ENCODE data around the gene RSU1. TPM values are rescaled to one million over a fixed set of nuclear protein-coding genes. Genes with fewer than 3 reads are reported as not detected.

The RSU1 gene
- total and polyA plus RNA-seq, 10 donors: 20.5 to 81.7 (median 63.4) TPM

- TF ChIP-seq POLR2AphosphoS5 (IDR thresholded peaks at IDR 0.05) (no peak), POLR2A (IDR thresholded peaks at IDR 0.05) (no peak)
- TF ChIP-seq, protein P1, sequence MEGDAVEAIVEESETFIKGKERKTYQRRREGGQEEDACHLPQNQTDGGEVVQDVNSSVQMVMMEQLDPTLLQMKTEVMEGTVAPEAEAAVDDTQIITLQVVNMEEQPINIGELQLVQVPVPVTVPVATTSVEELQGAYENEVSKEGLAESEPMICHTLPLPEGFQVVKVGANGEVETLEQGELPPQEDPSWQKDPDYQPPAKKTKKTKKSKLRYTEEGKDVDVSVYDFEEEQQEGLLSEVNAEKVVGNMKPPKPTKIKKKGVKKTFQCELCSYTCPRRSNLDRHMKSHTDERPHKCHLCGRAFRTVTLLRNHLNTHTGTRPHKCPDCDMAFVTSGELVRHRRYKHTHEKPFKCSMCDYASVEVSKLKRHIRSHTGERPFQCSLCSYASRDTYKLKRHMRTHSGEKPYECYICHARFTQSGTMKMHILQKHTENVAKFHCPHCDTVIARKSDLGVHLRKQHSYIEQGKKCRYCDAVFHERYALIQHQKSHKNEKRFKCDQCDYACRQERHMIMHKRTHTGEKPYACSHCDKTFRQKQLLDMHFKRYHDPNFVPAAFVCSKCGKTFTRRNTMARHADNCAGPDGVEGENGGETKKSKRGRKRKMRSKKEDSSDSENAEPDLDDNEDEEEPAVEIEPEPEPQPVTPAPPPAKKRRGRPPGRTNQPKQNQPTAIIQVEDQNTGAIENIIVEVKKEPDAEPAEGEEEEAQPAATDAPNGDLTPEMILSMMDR (IDR thresholded peaks at IDR 0.05 in 8 of 11, conservative IDR thresholded peaks at IDR 0.05 in 3 of 11): no peak
- peaks cover 0 to 7% (median 0%) of the 10 kb centered on the region in 6 donors for H3K36me3 ChIP-seq
- WGBS, 5 donors: 63 to 87% (median 72%) methylated on average over 5 of the region's 5 CpGs
- H3K4me1 ChIP-seq: peaks cover 9 to 29% (median 25%) of the 10 kb centered on the region in 6 donors
- intact Hi-C loops (cut with DNase I; ENCODE audit: low total_unique reads): no loop called here
- no peaks in the 10 kb centered on the region for H3K27me3 ChIP-seq (replicated peaks in 1 of 7)
- H3K9me3 ChIP-seq: peaks cover 2 to 23% (median 19%) of the 10 kb centered on the region in 8 donors
- H3K4me3 ChIP-seq: no peak overlapping the region
- DNase-seq: no peak
- H3K27ac ChIP-seq: no peak overlapping the region
These were observed 3.2 kb upstream of the RSU1 start for GRCh38 chr10:16820421-16820820.

DNA sequence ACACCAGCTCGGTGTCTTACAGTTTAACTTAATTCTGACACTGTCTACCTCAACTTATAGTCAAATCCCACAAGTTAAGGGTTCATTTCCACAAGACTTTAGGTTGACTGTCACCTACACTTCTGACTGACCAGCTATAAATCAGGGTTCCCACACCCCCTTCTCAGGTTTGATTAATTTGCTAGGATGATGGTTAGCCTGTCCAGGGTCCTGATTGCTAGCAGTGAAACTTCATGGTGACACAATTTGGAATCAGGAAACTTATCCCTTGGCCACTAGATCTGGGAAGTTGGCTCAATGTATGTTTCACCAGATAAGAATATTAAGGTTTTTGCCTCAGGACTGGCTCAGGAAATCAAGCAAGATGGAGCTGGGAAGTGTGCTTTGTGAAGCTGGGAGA lies 2.8 kb upstream of the RSU1 start:
- peaks cover 0 to 7% (median 0%) of the 10 kb centered on the region in 6 donors for H3K36me3 ChIP-seq
- DNase-seq: no peak
- H3K9me3 ChIP-seq: peaks cover 2 to 23% (median 19%) of the 10 kb centered on the region in 8 donors
- intact Hi-C loops (cut with DNase I; ENCODE audit: low total_unique reads): no loop called here
- no peaks in the 10 kb centered on the region for H3K27me3 ChIP-seq (replicated peaks in 1 of 7)
- WGBS, 5 donors: 86 to 97% (median 89%) methylated on average over 1 of the region's 1 CpG
- TF ChIP-seq, protein P1 (IDR thresholded peaks at IDR 0.05 in 8 of 11, conservative IDR thresholded peaks at IDR 0.05 in 3 of 11): no peak
- TF ChIP-seq POLR2AphosphoS5 (IDR thresholded peaks at IDR 0.05) (no peak), POLR2A (IDR thresholded peaks at IDR 0.05) (no peak)
- no peak overlapping the region for H3K27ac ChIP-seq
- peaks cover 9 to 33% (median 29%) of the 10 kb centered on the region in 6 donors for H3K4me1 ChIP-seq
- no peak overlapping the region for H3K4me3 ChIP-seq

- intact Hi-C loops (cut with DNase I; ENCODE audit: low total_unique reads): loop anchor here (10.0 kb wide), 1 partner anchor 385 kb away; the partner anchor contains the start of gene PTER
- H3K27me3 ChIP-seq (replicated peaks in 1 of 7): no peaks in the 10 kb centered on the region
- peaks cover 9 to 39% (median 34%) of the 10 kb centered on the region in 6 donors for H3K4me1 ChIP-seq
- no peak for TF ChIP-seq POLR2A (IDR thresholded peaks at IDR 0.05)
- TF ChIP-seq, protein P1 (IDR thresholded peaks at IDR 0.05 in 8 of 11, conservative IDR thresholded peaks at IDR 0.05 in 3 of 11): no peak
- TF ChIP-seq POLR2AphosphoS5 (IDR thresholded peaks at IDR 0.05): no peak
- DNase-seq: no peak
- peaks cover 0 to 7% (median 0%) of the 10 kb centered on the region in 6 donors for H3K36me3 ChIP-seq
- WGBS, 5 donors: 71 to 94% (median 90%) methylated on average over 3 of the region's 3 CpGs
- H3K9me3 ChIP-seq: peaks cover 2 to 23% (median 19%) of the 10 kb centered on the region in 8 donors
- H3K27ac ChIP-seq: no peak overlapping the region
- H3K4me3 ChIP-seq: no peak overlapping the region
These were observed 2.2 kb upstream of the RSU1 start for GRCh38 chr10:16819436-16819835.

DNA sequence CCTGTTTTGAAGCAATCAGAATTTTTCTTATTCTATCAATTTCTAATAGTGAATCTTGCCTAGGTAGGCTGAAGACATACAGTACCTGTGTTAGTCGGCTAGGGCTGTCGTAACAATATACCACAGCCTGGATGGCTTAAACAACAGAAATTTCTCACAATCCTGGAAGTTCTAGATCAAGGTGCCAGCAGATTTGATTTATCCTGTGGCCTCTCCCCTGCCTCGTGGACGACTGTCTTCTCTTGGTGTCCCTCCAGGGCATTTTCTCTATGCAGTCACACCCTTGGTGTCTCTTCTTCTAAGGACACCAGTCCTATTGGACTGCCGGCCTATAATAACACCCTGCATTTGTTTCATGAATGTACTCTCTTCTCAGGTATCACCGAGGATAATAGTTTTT lies 1.8 kb upstream of the RSU1 start:
- Histone ChIP-seq H3K4me3 (no peak overlapping the region), H3K27me3 (replicated peaks in 1 of 7) (no peaks in the 10 kb centered on the region), H3K4me1 (peaks cover 9 to 43% (median 37%) of the 10 kb centered on the region in 6 donors), H3K27ac (no peak overlapping the region), H3K36me3 (peaks cover 0 to 9% (median 0%) of the 10 kb centered on the region in 6 donors), H3K9me3 (peaks cover 2 to 23% (median 19%) of the 10 kb centered on the region in 8 donors)
- TF ChIP-seq POLR2AphosphoS5 (IDR thresholded peaks at IDR 0.05) (no peak), POLR2A (IDR thresholded peaks at IDR 0.05) (no peak)
- TF ChIP-seq, protein P1 (IDR thresholded peaks at IDR 0.05 in 8 of 11, conservative IDR thresholded peaks at IDR 0.05 in 3 of 11): no peak
- no peak for DNase-seq
- WGBS, 5 donors: 82 to 94% (median 86%) methylated on average over 6 of the region's 6 CpGs
- intact Hi-C loops (cut with DNase I; ENCODE audit: low total_unique reads): loop anchor here (10.0 kb wide), 1 partner anchor 384 kb away; the partner anchor contains the start of gene PTER

All from spleen (tissue), 11 donors.